PC-3 (cell line): ENCODE measurements around the gene MYO10. TPM values are rescaled to one million over a fixed set of nuclear protein-coding genes. Genes with fewer than 3 reads are reported as not detected.

Experiments used
- ATAC-seq: fragments of 200-7000 bp; cut with Tn5 transposase; 2 replicates; pipeline ENCODE4 v1.9.1; 2020; ENCODE audit warnings: mild to moderate bottlenecking, moderate library complexity
- BruUV-seq: library from RNA; stranded (reverse); fragments of 400-500 nt; replicated peaks from 2 replicates; lab custom pipeline; 2021; lab: Mats Ljungman, UMichigan
- CTCF ChIA-PET: fragments of 300-600 bp; sonication (Branson Sonifier 250); formaldehyde crosslinking; loops from one replicate; lab custom pipeline; 2022; ENCODE audit warnings: antibody characterized with exemption; lab: Charles Lee
- POLR2A ChIA-PET: fragments of 300-600 bp; sonication (Branson Sonifier 250); formaldehyde crosslinking; loops from one replicate; lab custom pipeline; 2022; ENCODE audit warnings: antibody characterized with exemption; ENCODE audit not compliant: unreplicated experiment; lab: Charles Lee
- DNase-seq: peaks from one replicate; pipeline ENCODE4 v3.0.0-alpha.2; 2015
- H2AFZ ChIP-seq: fragments of 300-600 bp; sonication (generic); 2 replicates; pipeline ENCODE4 v1.6.0; 2016; ENCODE audit warnings: antibody characterized with exemption, low read length
- H3F3A ChIP-seq: fragments of 300-600 bp; sonication (generic); one replicate; pipeline ENCODE4 v1.6.0; 2017; ENCODE audit warnings: antibody characterized with exemption, low read length, control low read depth, mild to moderate bottlenecking; ENCODE audit not compliant: unreplicated experiment
- H3K27ac ChIP-seq: fragments of 300-600 bp; sonication (generic); 2 replicates; pipeline ENCODE4 v1.5.1; 2016; ENCODE audit warnings: mild to moderate bottlenecking, low read length
- H3K27me3 ChIP-seq: fragments of 300-600 bp; sonication (generic); 2 replicates; pipeline ENCODE4 v1.6.1; 2016; ENCODE audit warnings: low read length, mixed read lengths
- H3K36me3 ChIP-seq: fragments of 300-600 bp; sonication (generic); 2 replicates; pipeline ENCODE4 v1.6.1; 2016; ENCODE audit warnings: low read depth, mixed run types, low read length, mixed read lengths
- H3K4me1 ChIP-seq: fragments of 300-600 bp; sonication (generic); 2 replicates; pipeline ENCODE4 v1.5.1; 2016; ENCODE audit warnings: low read length; ENCODE audit not compliant: insufficient read depth
- H3K4me2 ChIP-seq: fragments of 300-600 bp; sonication (generic); 2 replicates; pipeline ENCODE4 v1.6.0; 2016; ENCODE audit warnings: low read length
- H3K4me3 ChIP-seq: fragments of 300-600 bp; sonication (generic); 2 replicates; pipeline ENCODE4 v1.5.1; 2016; ENCODE audit warnings: mild to moderate bottlenecking, low read length, mixed read lengths
- H3K79me2 ChIP-seq: fragments of 300-600 bp; sonication (generic); 2 replicates; pipeline ENCODE4 v1.6.1; 2017; ENCODE audit warnings: low read length, mixed read lengths
- H3K9ac ChIP-seq: fragments of 300-600 bp; sonication (generic); 2 replicates; pipeline ENCODE4 v1.6.0; 2016; ENCODE audit warnings: mild to moderate bottlenecking, low read length
- H3K9me2 ChIP-seq: fragments of 300-600 bp; sonication (generic); replicated peaks from 2 replicates; pipeline ENCODE4 v1.6.1; 2016; ENCODE audit warnings: mixed run types, low read length, mixed read lengths
- H3K9me3 ChIP-seq: fragments of 300-600 bp; sonication (generic); 2 replicates; pipeline ENCODE4 v1.6.1; 2016; ENCODE audit warnings: low read length, mixed read lengths
- H4K20me1 ChIP-seq: fragments of 300-600 bp; sonication (generic); 2 replicates; pipeline ENCODE4 v1.6.1; 2016; ENCODE audit warnings: low read length, mixed read lengths
- CTCF ChIP-seq: fragments of 300-600 bp; sonication (generic); conservative IDR thresholded peaks from 2 replicates; pipeline ENCODE4 v1.5.1; 2017; ENCODE audit warnings: antibody characterized with exemption, low read depth, mild to moderate bottlenecking, low read length
- EZH2 ChIP-seq: fragments of 300-600 bp; sonication (generic); IDR thresholded peaks from one replicate; pipeline ENCODE4 v1.6.1; 2017; ENCODE audit warnings: antibody characterized with exemption, mild to moderate bottlenecking, low read length; ENCODE audit not compliant: unreplicated experiment
- EZH2phosphoT487 ChIP-seq: fragments of 300-600 bp; sonication (generic); IDR thresholded peaks from 2 replicates; pipeline ENCODE4 v1.6.1; 2018; ENCODE audit warnings: mild to moderate bottlenecking, antibody characterized with exemption, low read length, borderline replicate concordance
- intact Hi-C: fragments of 100-400 bp; cut with micrococcal nuclease; formaldehyde crosslinking; loops from 2 replicates; pipeline ENCODE4 v1.9.0; 2023
- total RNA-seq: library from RNA; depleted of rRNA; stranded (reverse); fragments of >200 nt; gene quantifications from 2 replicates; pipeline ENCODE4 v1.2.3, GENCODE V29; 2014

Gene MYO10
- total RNA-seq, 1 experiment from 2014 or later, result 52.3 TPM

DNA sequence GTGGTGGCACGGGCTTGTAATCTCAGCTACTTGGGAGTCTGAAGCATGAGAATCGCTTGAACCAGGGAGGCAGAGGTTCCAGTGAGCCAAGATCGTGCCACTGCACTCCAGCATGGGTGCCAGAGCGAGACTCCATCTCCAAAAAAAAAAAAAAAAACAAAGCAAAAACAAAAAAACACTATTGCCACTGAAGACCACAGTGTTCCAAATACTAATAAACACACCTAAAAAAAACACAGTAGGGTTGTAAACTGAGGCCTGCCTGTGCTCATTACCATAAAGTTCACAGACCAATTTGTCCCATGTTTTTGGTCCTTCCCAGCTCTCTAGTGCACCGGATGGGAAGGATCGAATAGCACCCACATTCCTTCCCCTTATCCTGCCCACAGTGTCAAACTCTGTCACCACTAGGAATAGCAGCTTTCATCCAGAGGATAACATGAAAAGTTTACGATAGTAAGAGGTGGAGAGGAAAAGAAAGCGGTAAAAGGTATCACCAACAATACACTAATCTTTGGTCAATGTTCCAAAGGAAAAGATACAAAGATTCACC lies 49.2 kb downstream of the MYO10 start:
- no peak for ATAC-seq
- H2AFZ ChIP-seq, result no peak overlapping the region
- H3K9me2 ChIP-seq, result no peaks in the 10 kb centered on the region
- TF ChIP-seq EZH2, result no peak
- no peak for TF ChIP-seq CTCF
- TF ChIP-seq EZH2phosphoT487, result no peak
- no peak overlapping the region for H3K4me2 ChIP-seq
- H3K9me3 ChIP-seq, result no peaks in the 10 kb centered on the region
- no peak for DNase-seq
- peaks cover 96% of the 10 kb centered on the region for H3K79me2 ChIP-seq
- no peak overlapping the region for H3K9ac ChIP-seq
- no peak overlapping the region for H3K27ac ChIP-seq
- ChIA-PET CTCF (no interaction called here), POLR2A (no interaction called here)
- no TSS peak for BruUV-seq
- H3K36me3 ChIP-seq, result no peaks in the 10 kb centered on the region
- peaks cover 13% of the 10 kb centered on the region for H3F3A ChIP-seq
- H3K4me1 ChIP-seq, result peaks cover 47% of the 10 kb centered on the region
- intact Hi-C loops, result no loop called here
- peaks cover 62% of the 10 kb centered on the region for H4K20me1 ChIP-seq
- no peaks in the 10 kb centered on the region for H3K27me3 ChIP-seq
- H3K4me3 ChIP-seq, result no peak overlapping the region

DNA sequence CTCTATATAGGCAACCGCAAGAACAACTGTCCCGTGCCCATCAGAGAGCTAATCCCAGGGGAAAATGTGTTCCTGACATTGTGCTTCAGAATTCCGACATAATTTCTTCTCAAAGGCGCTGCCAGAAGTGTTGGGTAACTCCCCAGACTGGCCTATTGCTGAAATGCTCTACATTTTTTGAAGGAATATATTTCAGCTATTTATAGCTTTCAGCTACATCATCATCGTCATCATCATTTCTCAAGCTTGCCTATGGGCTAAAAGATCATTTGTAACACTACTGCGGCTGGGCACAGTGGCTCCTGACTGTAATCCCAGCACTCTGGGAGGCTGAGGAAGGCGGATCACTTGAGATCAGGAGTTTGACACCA lies 49.7 kb downstream of the MYO10 start:
- Histone ChIP-seq H4K20me1 (peaks cover 68% of the 10 kb centered on the region), H3K27ac (no peak overlapping the region), H3K9me3 (no peaks in the 10 kb centered on the region), H3K36me3 (no peaks in the 10 kb centered on the region), H3K9me2 (no peaks in the 10 kb centered on the region), H3K4me3 (no peak overlapping the region), H3K4me1 (peaks cover 52% of the 10 kb centered on the region), H3K27me3 (no peaks in the 10 kb centered on the region), H3K9ac (no peak overlapping the region), H3F3A (peaks cover 13% of the 10 kb centered on the region), H3K79me2 (peaks cover 96% of the 10 kb centered on the region), H2AFZ (no peak overlapping the region), H3K4me2 (no peak overlapping the region)
- POLR2A ChIA-PET, result interaction anchor here (0.6 kb wide), 1 partner anchor 44 kb away, joined by 3 read pairs; no protein-coding TSS in a partner anchor
- intact Hi-C loops, result no loop called here
- TF ChIP-seq EZH2phosphoT487 (no peak), CTCF (no peak), EZH2 (no peak)
- CTCF ChIA-PET, result no interaction called here
- ATAC-seq (no peak), DNase-seq (no peak)
- no TSS peak for BruUV-seq

DNA sequence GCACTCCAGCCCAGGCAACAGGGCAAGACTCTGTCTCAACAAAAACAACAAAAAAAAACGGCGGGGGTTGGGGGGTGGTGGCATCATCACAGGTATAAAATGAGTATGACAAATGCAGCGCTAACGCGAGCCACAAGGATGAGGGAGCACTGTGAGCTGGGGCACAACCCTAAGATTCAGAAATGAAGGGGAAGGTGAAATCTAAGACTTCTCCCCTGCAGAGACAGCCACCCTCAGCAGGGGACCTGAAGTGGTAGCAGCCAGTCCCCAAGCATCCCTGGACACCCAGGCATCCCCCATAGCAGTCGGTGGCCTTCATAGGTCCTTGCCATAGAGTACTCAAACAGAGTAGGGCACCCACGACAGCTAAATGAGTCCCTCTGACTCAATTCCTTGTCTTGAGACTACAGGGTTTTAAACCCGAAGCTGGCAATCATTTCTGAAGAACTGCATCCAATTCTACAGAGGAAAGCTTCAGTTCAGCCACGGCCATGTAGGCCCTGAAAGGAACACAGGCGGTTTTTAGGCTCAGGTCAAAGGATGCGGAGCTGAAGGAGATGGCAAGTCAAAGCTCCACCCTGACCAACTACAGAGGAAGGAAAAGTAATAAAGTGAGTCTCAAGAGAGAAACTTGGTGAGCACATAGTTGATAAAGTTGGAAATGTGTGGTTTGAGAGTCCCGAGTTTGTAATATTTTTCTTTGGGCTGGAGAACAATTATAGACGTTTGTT lies 50.3 kb downstream of the MYO10 start:
- no peak overlapping the region for H2AFZ ChIP-seq
- no peak for TF ChIP-seq EZH2
- TF ChIP-seq EZH2phosphoT487, result no peak
- no peak for TF ChIP-seq CTCF
- H3K27ac ChIP-seq, result no peak overlapping the region
- no peak overlapping the region for H3K4me3 ChIP-seq
- H3K4me2 ChIP-seq, result no peak overlapping the region
- BruUV-seq, result no TSS peak
- no peaks in the 10 kb centered on the region for H3K36me3 ChIP-seq
- peaks cover 13% of the 10 kb centered on the region for H3F3A ChIP-seq
- peaks cover 96% of the 10 kb centered on the region for H3K79me2 ChIP-seq
- H4K20me1 ChIP-seq, result peaks cover 73% of the 10 kb centered on the region
- ChIA-PET POLR2A (interaction anchor here (0.6 kb wide), 2 partner anchors 45 to 92 kb away, joined by 3 to 10 read pairs; no protein-coding TSS in a partner anchor), CTCF (no interaction called here)
- DNase-seq, result no peak
- H3K4me1 ChIP-seq, result peaks cover 57% of the 10 kb centered on the region
- no peaks in the 10 kb centered on the region for H3K9me3 ChIP-seq
- ATAC-seq, result no peak
- intact Hi-C loops, result no loop called here
- H3K9ac ChIP-seq, result no peak overlapping the region
- no peaks in the 10 kb centered on the region for H3K27me3 ChIP-seq
- no peaks in the 10 kb centered on the region for H3K9me2 ChIP-seq
